GM18909 (cell line): ENCODE results near the gene ELN.
A peak's percentile ranks its signal among the peaks of the same experiment; 100 is the strongest.
"Not testable (repeated sequence)": the region's sequence is repeated elsewhere in the genome, so short reads cannot be mapped to it uniquely, and the experiment has no call there.

Experiments used
- ATAC-seq: cut with Tn5 transposase; IDR thresholded peaks from one replicate; pipeline ENCODE4 v1.9.1; 2021; ENCODE audit warnings: mild to moderate bottlenecking; ENCODE audit not compliant: unreplicated experiment, poor library complexity

ELN gene

DNA sequence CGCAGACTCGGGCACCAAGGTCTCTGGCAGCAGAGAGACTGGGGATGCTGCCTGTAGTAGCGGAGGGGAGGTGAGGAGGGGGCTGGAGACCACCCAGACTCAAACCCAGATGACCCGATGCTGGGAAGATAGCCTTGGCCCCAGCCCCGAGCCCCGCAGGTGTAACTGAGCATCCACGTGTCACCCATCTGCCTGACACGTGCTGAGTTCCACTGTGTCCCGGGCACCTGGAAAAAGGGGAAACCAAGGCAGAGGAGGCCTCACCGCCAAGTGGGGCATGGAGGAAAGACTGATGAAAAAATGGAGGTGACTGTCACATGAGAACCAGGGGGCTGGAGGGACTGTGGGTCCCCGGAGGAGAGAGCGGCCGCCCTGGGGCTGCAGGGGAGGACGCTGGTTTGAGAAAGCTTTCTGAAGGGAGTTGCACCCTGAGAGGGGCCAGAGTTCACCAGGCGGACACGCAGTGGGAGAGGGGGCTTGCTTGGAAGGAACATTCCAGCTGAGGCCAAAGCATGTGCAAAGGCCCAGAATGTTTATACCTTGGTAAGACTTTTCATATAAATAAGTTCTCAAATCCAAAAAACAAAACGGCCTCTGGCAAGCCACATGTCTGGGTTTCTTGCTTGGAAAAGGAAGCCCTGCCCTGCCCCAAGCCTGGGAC lies 27.4 kb upstream of the ELN start:
- no peak for ATAC-seq

DNA sequence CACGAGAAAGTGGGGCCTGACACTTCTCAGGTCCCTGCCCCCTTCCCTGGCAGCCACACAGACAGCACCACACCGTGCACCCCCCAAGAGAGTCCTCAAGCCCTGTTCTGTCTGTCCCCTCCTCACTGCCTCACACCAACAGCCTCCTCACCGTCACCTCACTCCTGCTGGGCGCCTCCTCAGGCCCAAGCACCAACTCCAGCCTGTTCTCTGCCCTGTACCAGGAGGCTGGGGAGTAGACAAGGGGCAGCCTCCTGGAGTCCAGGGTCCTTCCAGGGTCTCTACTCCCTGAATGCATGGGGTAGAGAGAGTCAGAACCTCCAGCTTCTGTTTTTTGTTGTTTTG lies 26.9 kb upstream of the ELN start:
- no peak for ATAC-seq

DNA sequence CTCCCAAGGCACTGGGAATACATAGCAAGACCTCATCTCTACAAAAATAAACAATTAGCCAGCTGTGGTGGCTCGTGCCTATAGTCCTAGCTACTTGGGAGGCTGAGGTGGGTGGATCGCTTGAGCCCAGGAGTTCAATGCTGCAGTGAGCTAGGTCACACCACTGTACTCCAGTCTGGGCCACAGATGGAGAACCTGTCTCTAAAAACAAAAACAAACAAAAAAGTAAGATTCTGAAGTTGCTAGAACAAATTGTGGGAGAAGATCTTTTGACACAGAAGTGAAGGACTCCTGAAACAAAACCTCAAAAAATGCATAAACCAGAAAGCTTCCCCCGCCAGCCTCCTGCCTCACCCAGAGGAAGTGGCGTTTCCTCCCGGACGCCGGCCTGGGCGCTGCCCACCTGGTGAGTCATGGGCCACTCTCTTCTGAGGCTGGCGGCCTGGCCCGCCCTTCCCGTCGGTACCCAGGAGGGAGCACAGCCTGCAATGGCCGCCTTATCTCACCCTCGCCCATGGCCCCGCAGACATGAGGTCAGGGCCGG lies 25.4 kb upstream of the ELN start:
- ATAC-seq, result no peak

DNA sequence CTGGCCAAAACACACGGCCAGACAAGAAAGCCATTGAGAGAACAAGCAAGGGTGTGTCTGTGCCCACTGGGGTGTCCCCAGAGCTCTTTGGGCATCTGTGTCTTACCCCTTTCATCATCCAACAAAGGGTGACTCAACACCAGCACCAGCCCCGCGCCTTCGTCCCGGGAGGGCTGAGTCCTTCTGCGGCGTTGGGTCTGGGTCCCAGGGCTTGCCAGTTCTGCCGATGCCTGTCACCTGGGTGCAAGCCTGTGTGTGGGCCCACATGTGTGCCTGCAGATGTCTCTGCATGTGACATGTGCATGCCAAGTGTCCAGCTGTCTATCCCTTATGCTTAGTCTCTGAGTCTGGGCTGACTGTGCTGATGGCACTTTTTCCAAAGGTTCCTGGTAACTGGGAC lies 24.4 kb upstream of the ELN start:
- ATAC-seq, result no peak

DNA sequence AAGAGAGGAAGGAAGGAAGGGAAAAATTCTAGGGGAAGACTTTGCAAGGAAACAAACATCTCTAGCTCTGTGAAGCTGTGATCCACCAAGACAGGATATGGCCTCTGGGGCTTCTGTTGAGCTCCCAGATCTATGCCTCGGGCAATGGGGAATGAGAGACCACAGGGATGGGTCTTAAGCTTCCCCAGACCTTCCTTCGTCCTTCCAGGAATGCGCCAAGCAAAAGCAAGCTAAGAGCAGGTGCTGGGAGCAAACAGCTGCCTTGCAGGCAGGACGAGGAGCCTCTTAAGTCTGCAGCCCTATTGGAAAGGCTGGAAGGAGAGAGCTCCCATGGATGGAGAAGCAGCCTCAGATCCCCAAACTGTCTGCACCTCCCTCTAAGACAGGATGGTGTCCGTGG lies 21.9 kb upstream of the ELN start:
- ATAC-seq, result no peak

GRCh38 chr7:74006451-74007241 lies 21.3 kb upstream of the ELN start:
- no peak for ATAC-seq

DNA sequence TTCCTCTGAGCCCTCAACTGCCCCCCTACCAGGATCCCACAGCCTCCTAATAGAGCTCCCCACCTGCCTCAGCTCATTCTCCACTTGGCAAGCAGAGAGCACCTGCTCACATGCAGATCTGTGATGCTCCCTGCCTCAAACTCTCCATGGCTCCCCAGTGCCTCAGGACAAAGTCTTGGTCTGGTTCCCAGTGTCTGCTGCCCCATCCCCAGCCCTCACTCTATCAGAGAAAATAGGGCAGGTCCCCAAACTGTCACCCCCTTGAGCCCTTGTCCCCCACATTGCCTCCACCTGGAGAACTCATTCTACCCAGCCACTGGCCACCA lies 20.8 kb upstream of the ELN start:
- ATAC-seq, result no peak

DNA sequence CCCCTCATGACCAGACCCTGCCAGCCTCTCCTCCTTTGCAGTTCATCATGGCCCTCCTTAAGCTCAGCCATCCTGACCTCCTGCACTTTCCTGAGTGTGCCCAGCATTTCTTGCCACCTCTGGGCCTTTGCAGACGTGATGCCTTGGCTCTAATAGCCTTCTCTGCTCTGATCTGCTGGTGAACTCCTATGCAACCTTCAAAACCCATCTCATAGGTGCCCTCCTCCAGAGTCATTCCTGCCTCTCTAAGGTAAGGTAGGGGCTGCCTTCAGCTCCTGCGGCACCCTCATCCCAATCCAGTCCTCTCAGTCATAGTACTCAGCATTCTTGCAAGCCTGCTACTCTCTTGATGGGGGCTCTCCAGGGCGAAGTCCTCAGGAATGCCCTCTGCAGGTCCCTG lies 19.3 kb upstream of the ELN start:
- ATAC-seq, result no peak

- ATAC-seq, result no peak
Measured at GRCh38 chr7:74009719-74010118, 18.3 kb upstream of the ELN start.

GRCh38 chr7:74010407-74010806 lies 17.6 kb upstream of the ELN start:
- no peak for ATAC-seq

DNA sequence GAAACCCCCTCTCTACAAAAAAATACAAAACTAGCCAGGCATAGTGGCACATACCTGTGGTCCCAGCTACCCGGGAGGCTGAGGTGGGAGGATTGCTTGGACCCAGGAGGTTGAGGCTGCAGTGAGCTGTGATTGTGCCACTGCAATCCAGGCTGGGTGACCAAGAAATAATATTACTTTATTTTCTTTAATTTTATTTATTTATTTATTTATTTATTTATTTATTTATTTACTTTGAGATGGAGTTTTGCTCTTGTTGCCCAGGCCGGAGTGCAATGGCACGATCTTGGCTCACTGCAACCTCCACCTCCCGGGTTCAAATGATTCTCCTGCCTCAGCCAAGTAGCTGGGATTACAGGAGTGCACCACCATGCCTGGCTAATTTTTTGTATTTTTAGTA lies 16.6 kb upstream of the ELN start:
- not testable (repeated sequence) for ATAC-seq

DNA sequence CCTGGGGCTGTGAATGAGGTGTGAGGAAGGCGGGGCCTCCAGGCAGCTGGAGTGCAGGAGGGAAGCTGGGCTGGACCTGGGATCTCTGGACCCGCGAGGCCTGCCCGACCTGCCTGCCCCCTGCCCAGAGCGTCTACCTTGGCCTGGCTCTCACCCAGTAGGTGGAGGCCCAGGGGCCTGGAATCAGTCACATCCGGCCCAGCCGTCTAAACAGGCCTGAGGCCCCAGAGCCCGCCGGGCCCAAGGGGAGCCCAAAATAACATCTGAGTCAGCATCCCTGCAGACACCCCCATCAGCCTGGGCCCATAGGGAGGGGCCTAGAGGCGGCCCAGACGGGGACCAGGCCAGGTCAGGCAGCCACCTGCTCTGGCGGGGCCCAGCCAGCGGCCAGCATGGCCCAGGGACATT lies 15.1 kb upstream of the ELN start:
- peak; percentile 94 for ATAC-seq

GRCh38 chr7:74013539-74014272 lies 14.3 kb upstream of the ELN start:
- ATAC-seq, result no peak

GRCh38 chr7:74014931-74015330 lies 13.0 kb upstream of the ELN start:
- no peak for ATAC-seq

- no peak for ATAC-seq
Measured at GRCh38 chr7:74015670-74016069, 12.3 kb upstream of the ELN start.

- no peak for ATAC-seq
Measured at GRCh38 chr7:74017125-74017524, 10.8 kb upstream of the ELN start.

DNA sequence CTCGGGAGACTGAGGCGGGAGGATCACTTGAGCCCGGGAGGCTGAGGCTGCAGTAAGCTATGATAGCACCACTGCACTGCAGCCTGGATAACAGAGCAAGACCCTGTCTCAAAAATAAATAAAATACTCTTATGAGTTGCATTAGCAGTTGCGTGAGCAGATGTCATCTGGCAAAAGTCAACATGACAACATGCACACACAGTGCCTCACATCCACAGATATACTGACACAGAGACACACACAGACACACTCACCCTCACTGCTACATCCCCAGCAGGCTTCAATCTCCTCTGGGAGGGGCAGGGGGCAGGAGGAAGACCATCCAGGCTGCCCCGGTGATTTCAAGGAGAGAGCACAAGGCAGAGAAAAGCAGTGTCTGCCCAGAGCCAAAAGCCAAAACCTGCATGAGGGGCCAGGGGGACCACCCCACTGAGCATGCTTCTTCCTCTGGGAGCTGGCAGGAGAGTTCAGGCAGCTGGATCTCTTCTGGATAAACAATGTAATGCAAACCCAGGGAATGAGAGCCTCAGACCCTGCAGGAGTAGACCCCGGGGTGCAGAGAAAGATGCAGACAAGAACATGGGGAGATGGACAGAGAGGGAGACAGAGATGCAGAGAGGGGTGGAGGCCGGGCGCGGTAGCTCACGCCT lies 9.6 kb upstream of the ELN start:
- ATAC-seq, result no peak

- ATAC-seq, result no peak
Measured at GRCh38 chr7:74019149-74019548, 8.8 kb upstream of the ELN start.

DNA sequence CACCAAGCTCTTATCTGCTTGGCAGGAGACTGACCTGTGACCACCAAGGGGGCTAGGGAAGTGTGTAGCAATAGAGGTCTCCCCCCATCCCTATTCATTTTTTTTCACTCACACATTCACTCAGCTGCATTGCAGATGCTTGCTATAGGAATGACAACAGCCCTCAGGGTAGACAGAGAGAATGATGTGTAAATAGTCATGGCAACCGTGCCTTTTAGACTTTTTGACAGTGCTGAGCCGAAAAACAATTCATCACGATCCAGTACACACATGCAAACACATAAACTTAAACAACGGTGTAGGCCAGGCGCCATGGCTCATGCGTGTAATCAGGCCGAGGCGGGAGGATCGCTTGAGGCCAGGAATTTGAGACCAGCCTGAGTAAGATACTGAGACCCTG lies 7.6 kb upstream of the ELN start:
- no peak for ATAC-seq

- no peak for ATAC-seq
Measured at GRCh38 chr7:74021546-74022320, 6.2 kb upstream of the ELN start.
